BE2C (cell line): ENCODE data around the gene NCR2.
"Not testable (repeated sequence)": the region's sequence is repeated elsewhere in the genome, so short reads cannot be mapped to it uniquely, and the experiment has no call there.

ENCODE experiments used
- DNase-seq: peaks from one replicate; pipeline ENCODE4 v3.0.0-alpha.2; 2020
- H3K27me3 ChIP-seq: fragments of 250-450 bp; sonication (Bioruptor Pico); 2 replicates; pipeline ENCODE4 v1.5.1; 2020; ENCODE audit warnings: mild to moderate bottlenecking
- H3K36me3 ChIP-seq: fragments of 250-450 bp; sonication (Bioruptor Pico); 2 replicates; pipeline ENCODE4 v1.5.1; 2020; ENCODE audit warnings: mild to moderate bottlenecking
- H3K4me1 ChIP-seq: fragments of 250-450 bp; sonication (Bioruptor Pico); 2 replicates; pipeline ENCODE4 v1.5.1; 2020
- H3K4me3 ChIP-seq: 2 replicates; pipeline ENCODE4 v1.5.1; 2011; ENCODE audit warnings: low read depth, low read length
- H3K9me3 ChIP-seq: fragments of 250-450 bp; sonication (Bioruptor Pico); 2 replicates; pipeline ENCODE4 v1.5.1; 2020
- CTCF ChIP-seq: IDR thresholded peaks from 2 replicates; pipeline ENCODE4 v1.5.1; 2012; ENCODE audit warnings: mild to moderate bottlenecking, low read depth, low read length

NCR2 gene

GRCh38 chr6:41291717-41292116, 43.7 kb upstream of the NCR2 start:
- H3K4me1 ChIP-seq, result no peaks in the 10 kb centered on the region
- TF ChIP-seq CTCF, result no peak
- H3K36me3 ChIP-seq, result no peaks in the 10 kb centered on the region
- no peak for DNase-seq
- H3K4me3 ChIP-seq, result no peak overlapping the region
- H3K9me3 ChIP-seq, result no peaks in the 10 kb centered on the region
- H3K27me3 ChIP-seq, result peaks cover 20% of the 10 kb centered on the region

DNA sequence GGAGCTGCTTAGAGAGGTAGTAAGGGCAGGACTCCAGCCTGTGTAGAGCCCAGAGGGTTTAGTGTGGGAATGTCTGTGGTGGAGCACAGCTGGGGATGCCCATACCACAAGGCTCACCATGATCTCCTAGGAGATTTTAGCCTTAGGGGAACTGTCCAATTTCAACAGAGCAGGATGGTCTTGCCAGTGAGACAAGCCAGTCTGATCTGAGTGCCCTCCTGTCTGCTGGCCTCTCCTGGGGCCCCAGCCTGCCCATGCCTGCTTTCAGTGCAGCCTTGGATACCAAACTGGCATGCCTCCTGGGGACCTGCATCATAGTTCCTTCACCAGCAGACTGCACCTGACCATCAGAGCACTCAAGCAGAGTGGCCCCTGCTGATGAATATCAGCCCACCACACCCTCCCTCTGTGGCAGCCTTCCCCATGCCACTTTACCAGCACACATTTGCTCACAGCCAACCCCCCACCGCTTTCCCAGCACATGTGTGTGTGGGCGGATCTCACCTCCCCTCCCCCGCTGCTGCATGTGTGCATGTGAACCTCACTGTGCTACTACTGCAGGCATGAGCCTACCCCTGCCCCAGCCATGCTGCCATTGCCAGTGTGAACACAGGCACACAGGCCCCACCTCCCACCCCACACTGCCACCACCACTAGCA, 41.1 kb upstream of the NCR2 start:
- DNase-seq, result no peak

DNA sequence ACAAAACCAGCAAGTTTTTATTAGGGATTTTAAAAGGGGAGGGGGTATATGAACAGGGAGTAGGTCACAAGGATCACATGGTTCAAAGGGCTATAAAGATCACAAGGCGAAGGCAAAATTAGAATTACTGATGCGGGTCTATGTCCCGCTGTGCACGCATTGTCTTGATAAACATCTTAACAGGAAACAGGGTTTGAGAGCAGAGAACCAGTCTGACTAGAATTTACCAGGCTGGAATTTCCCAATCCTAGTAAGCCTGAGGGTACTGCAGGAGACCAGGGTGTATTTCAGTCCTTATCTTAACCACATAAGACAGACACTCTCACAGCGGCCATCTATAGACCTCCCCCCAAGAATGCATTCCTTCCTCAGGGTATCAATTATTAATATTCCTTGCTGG, 38.2 kb upstream of the NCR2 start:
- DNase-seq, H3K4me1 ChIP-seq, H3K36me3 ChIP-seq, H3K9me3 ChIP-seq, H3K4me3 ChIP-seq, H3K27me3 ChIP-seq: not testable (repeated sequence)

More for the DNA sequence above, 41.1 kb upstream of the NCR2 start:
- peaks cover 3% of the 10 kb centered on the region; the same call in 1 of the 2 replicates for H3K27me3 ChIP-seq
- H3K4me1 ChIP-seq, result no peaks in the 10 kb centered on the region
- H3K4me3 ChIP-seq, result no peak overlapping the region
- TF ChIP-seq CTCF, result no peak
- H3K9me3 ChIP-seq, result no peaks in the 10 kb centered on the region
- no peaks in the 10 kb centered on the region for H3K36me3 ChIP-seq

DNA sequence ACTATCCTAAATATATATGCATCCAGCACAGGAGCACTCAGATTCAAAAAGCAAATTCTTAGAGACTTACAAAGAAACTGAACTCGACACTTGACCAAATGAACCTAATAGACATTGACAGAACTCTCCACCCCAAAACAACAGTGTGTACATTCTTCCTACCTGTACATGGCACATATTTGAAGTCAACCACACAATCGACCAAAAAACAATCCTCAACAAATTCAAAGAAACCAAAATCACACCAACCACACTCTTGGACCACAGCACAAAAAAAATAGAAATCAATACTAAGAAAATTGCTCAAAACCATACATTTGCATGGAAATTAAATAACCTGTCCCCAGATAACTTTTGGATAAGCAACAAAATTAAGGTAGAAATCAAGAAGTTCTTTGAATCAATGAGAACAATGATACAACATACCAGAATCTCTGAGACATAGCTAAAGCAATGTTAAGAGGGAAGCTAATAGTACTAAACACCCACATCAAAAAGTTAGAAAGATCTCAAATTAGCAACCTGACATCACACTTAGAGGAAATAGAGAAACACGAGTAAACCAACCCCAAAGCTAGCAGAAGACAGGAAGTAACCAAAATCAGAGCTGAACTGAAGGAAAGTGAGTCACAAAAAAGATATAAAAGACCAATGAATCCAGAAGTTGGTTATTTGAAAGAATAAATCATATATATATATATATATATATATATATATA, 36.5 kb upstream of the NCR2 start:
- H3K27me3 ChIP-seq, result no peaks in the 10 kb centered on the region; the same call in 1 of the 2 replicates
- TF ChIP-seq CTCF, result no peak
- no peak for DNase-seq
- no peaks in the 10 kb centered on the region for H3K9me3 ChIP-seq
- no peaks in the 10 kb centered on the region for H3K4me1 ChIP-seq
- no peak overlapping the region for H3K4me3 ChIP-seq
- H3K36me3 ChIP-seq, result no peaks in the 10 kb centered on the region

- DNase-seq, result no peak
- TF ChIP-seq CTCF, result no peak
- H3K9me3 ChIP-seq, result no peaks in the 10 kb centered on the region
- peaks cover 12% of the 10 kb centered on the region; the same call in 1 of the 2 replicates for H3K27me3 ChIP-seq
- H3K4me3 ChIP-seq, result no peak overlapping the region
- no peaks in the 10 kb centered on the region for H3K36me3 ChIP-seq
- H3K4me1 ChIP-seq, result no peaks in the 10 kb centered on the region
Measured at GRCh38 chr6:41302638-41303037, 32.8 kb upstream of the NCR2 start.

DNA sequence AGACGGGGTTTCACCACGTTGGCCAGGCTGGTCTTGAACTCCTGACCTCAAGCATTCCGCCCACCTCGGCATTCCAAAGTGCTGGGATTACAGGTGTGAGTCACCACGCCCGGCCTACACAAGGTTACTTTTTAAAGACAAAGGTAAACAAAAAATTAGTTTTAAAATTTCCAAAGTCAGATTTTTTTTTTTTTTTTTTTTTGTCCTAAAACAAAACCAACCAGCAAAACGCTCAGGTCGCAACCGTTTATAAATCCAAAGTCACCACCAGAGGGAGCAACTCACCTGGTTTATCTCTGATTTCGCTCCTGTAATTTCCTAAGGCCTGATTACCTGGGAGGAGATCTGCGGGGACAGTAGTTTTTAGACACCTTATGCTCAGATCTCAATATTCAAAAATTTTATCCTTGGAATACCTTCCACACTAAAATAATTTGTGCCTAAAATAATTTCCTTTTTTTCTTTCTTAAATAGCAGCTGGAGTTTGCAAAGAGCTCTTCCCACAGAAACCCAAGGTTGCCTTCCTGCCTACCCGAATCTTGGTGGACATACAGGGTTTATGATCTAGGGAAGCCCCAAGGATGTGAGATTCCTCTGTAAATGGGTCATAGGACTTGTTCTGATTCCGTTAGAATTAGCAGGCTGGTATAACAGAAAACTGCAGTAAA, 29.1 kb upstream of the NCR2 start:
- peak; percentile 71 for TF ChIP-seq CTCF
- Histone ChIP-seq H3K9me3 (no peaks in the 10 kb centered on the region), H3K36me3 (no peaks in the 10 kb centered on the region), H3K4me1 (no peaks in the 10 kb centered on the region), H3K27me3 (peaks cover 28% of the 10 kb centered on the region), H3K4me3 (no peak overlapping the region)
- peak; percentile 37 for DNase-seq
